SH-SY5Y (cell line): ENCODE data around the gene GSS.

Source experiments
- GATA2 ChIP-seq: IDR thresholded peaks from 2 replicates; pipeline ENCODE4 v1.6.1; 2011; ENCODE audit warnings: mild to moderate bottlenecking, low read depth, low read length
- GATA3 ChIP-seq: IDR thresholded peaks from 2 replicates; pipeline ENCODE4 v1.6.1; 2011; ENCODE audit warnings: low read depth, mild to moderate bottlenecking, low read length, moderate library complexity

GRCh38 chr20:34980543-34981233 lies 25.1 kb upstream of the GSS start:
- TF ChIP-seq GATA2 (no peak), GATA3 (no peak)
